IMR-90 (cell line): ENCODE measurements around the gene FBXW12. TPM values are rescaled to one million over a fixed set of nuclear protein-coding genes. Genes with fewer than 3 reads are reported as not detected.

Experiments
- ATAC-seq: fragments of 200-7000 bp; cut with Tn5 transposase; 2 replicates; pipeline ENCODE4 v1.9.1; 2020; ENCODE audit warnings: low read depth, mild to moderate bottlenecking, moderate library complexity
- BruUV-seq: library from RNA; stranded (reverse); fragments of 400-500 nt; replicated peaks from 2 replicates; lab custom pipeline; 2021; lab: Mats Ljungman, UMichigan
- CTCF ChIA-PET: fragments of 300-600 bp; formaldehyde crosslinking; extraction: SDS; loops from one replicate; lab custom pipeline; 2021; ENCODE audit warnings: antibody characterized with exemption; lab: Yijun Ruan, JAX
- POLR2A ChIA-PET: fragments of 300-600 bp; sonication (Branson Sonifier 250); formaldehyde crosslinking; loops from one replicate; lab custom pipeline; 2022; ENCODE audit warnings: antibody characterized with exemption; ENCODE audit not compliant: unreplicated experiment; lab: Charles Lee
- DNase-seq: peaks from one replicate; pipeline ENCODE4 v3.0.0; 2013
- H2AFZ ChIP-seq: replicated peaks from 2 replicates; pipeline ENCODE3; 2013; ENCODE audit warnings: low read length, mild to moderate bottlenecking; ENCODE audit not compliant: poor library complexity
- H2AK5ac ChIP-seq: 2 replicates; pipeline ENCODE4 v1.6.1; 2013; ENCODE audit warnings: low read depth, low read length, inconsistent platforms
- H2AK9ac ChIP-seq: replicated peaks from 2 replicates; pipeline ENCODE3; 2013; ENCODE audit warnings: mild to moderate bottlenecking, low read depth, low read length, moderate library complexity; ENCODE audit not compliant: poor library complexity
- H2BK120ac ChIP-seq: 2 replicates; pipeline ENCODE4 v1.6.1; 2013; ENCODE audit warnings: low read depth, low read length, inconsistent platforms
- H2BK15ac ChIP-seq: 3 replicates; pipeline ENCODE4 v1.6.1; 2013; ENCODE audit warnings: low read depth, low read length, inconsistent platforms
- H2BK20ac ChIP-seq: 2 replicates; pipeline ENCODE4 v1.6.1; 2013; ENCODE audit warnings: low read depth, mild to moderate bottlenecking, inconsistent platforms, low read length, moderate library complexity
- H2BK5ac ChIP-seq: 2 replicates; pipeline ENCODE4 v1.6.1; 2013; ENCODE audit warnings: mild to moderate bottlenecking, low read depth, low read length, inconsistent platforms; ENCODE audit not compliant: poor library complexity, severe bottlenecking
- H3K14ac ChIP-seq: replicated peaks from 2 replicates; pipeline ENCODE4 v1.6.1; 2013; ENCODE audit warnings: low read depth, low read length, inconsistent platforms
- H3K18ac ChIP-seq: 2 replicates; pipeline ENCODE4 v1.6.1; 2013; ENCODE audit warnings: low read depth, low read length, control low read depth
- H3K23ac ChIP-seq: 2 replicates; pipeline ENCODE4 v1.6.1; 2013; ENCODE audit warnings: low read depth, low read length, inconsistent platforms
- H3K27ac ChIP-seq: 2 replicates; pipeline ENCODE4 v1.5.1; 2013; ENCODE audit warnings: mild to moderate bottlenecking, control low read depth, low read length; ENCODE audit not compliant: insufficient read depth
- H3K27me3 ChIP-seq: 2 replicates; pipeline ENCODE4 v1.6.1; 2013; ENCODE audit warnings: low read length; ENCODE audit not compliant: control insufficient read depth, insufficient read depth
- H3K36me3 ChIP-seq: 2 replicates; pipeline ENCODE4 v1.6.1; 2013; ENCODE audit warnings: low read length, mixed read lengths; ENCODE audit not compliant: control insufficient read depth, insufficient read depth
- H3K4ac ChIP-seq: 2 replicates; pipeline ENCODE4 v1.6.1; 2013; ENCODE audit warnings: low read depth, low read length, inconsistent platforms
- H3K4me1 ChIP-seq: 2 replicates; pipeline ENCODE4 v1.6.1; 2013; ENCODE audit warnings: low read length, mixed read lengths; ENCODE audit not compliant: control insufficient read depth, insufficient read depth
- H3K4me2 ChIP-seq: 2 replicates; pipeline ENCODE4 v1.6.1; 2013; ENCODE audit warnings: low read depth, mild to moderate bottlenecking, control low read depth, low read length, moderate library complexity
- H3K4me3 ChIP-seq: 2 replicates; pipeline ENCODE4 v1.5.1; 2013; ENCODE audit warnings: low read depth, mild to moderate bottlenecking, control low read depth, low read length, moderate library complexity; ENCODE audit not compliant: insufficient read depth
- H3K56ac ChIP-seq: 2 replicates; pipeline ENCODE4 v1.6.1; 2013; ENCODE audit warnings: low read length, inconsistent platforms; ENCODE audit not compliant: insufficient read depth; ENCODE audit errors: extremely low read depth
- H3K79me1 ChIP-seq, 2 experiments: 2 replicates each; pipeline ENCODE4 v1.6.1; 2013; ENCODE audit warnings: low read length in 2 of 2, inconsistent platforms in 1 of 2, low read depth in 1 of 2
- H3K9ac ChIP-seq: 2 replicates; pipeline ENCODE4 v1.6.1; 2013; ENCODE audit warnings: low read depth, low read length, control low read depth
- H3K9me1 ChIP-seq: 2 replicates; pipeline ENCODE4 v1.6.1; 2013; ENCODE audit warnings: low read length, inconsistent platforms; ENCODE audit not compliant: insufficient read depth
- H3K9me3 ChIP-seq: 2 replicates; pipeline ENCODE4 v1.6.1; 2013; ENCODE audit warnings: low read length; ENCODE audit not compliant: control insufficient read depth, insufficient read depth
- H4K20me1 ChIP-seq: 2 replicates; pipeline ENCODE4 v1.6.1; 2013; ENCODE audit warnings: low read length, inconsistent platforms; ENCODE audit not compliant: insufficient read depth
- H4K5ac ChIP-seq: 2 replicates; pipeline ENCODE4 v1.6.1; 2013; ENCODE audit warnings: mild to moderate bottlenecking, low read depth, low read length, control low read depth
- H4K8ac ChIP-seq, 2 experiments: 2 replicates each; pipeline ENCODE4 v1.6.1; 2013; ENCODE audit warnings: low read depth in 2 of 2, low read length in 2 of 2, control low read depth in 1 of 2, inconsistent platforms in 1 of 2
- H4K91ac ChIP-seq: 2 replicates; pipeline ENCODE4 v1.6.1; 2013; ENCODE audit warnings: low read depth, low read length, inconsistent platforms; ENCODE audit not compliant: insufficient read depth
- BHLHE40 ChIP-seq: fragments of 150-350 bp; IDR thresholded peaks from 2 replicates; pipeline ENCODE4 v1.6.1; 2016; ENCODE audit warnings: mild to moderate bottlenecking, low read depth, low read length
- CEBPB ChIP-seq: IDR thresholded peaks from 2 replicates; pipeline ENCODE4 v1.6.1; 2012; ENCODE audit warnings: low read depth, low read length, improper control_type of control experiment
- CHD1 ChIP-seq: IDR thresholded peaks from 2 replicates; pipeline ENCODE4 v1.6.1; 2012; ENCODE audit warnings: low read depth, low read length, improper control_type of control experiment
- FOS ChIP-seq: fragments of 150-350 bp; IDR thresholded peaks from 2 replicates; pipeline ENCODE4 v1.6.1; 2016; ENCODE audit warnings: low read depth, low read length
- MAFK ChIP-seq: IDR thresholded peaks from 2 replicates; pipeline ENCODE4 v1.6.1; 2012; ENCODE audit warnings: low read depth, low read length, improper control_type of control experiment
- MAZ ChIP-seq: IDR thresholded peaks from 2 replicates; pipeline ENCODE4 v1.6.1; 2012; ENCODE audit warnings: low read depth, mild to moderate bottlenecking, low read length, improper control_type of control experiment, moderate library complexity, borderline replicate concordance
- MXI1 ChIP-seq: IDR thresholded peaks from 2 replicates; pipeline ENCODE4 v1.6.1; 2012; ENCODE audit warnings: low read depth, mild to moderate bottlenecking, low read length, moderate library complexity, borderline replicate concordance
- NFE2L2 ChIP-seq: fragments of 150-350 bp; IDR thresholded peaks from 2 replicates; pipeline ENCODE4 v1.6.1; 2016; ENCODE audit warnings: low read depth, mild to moderate bottlenecking, low read length
- RAD21 ChIP-seq: IDR thresholded peaks from 2 replicates; pipeline ENCODE4 v1.6.1; 2012; ENCODE audit warnings: low read length, improper control_type of control experiment
- RCOR1 ChIP-seq: IDR thresholded peaks from 2 replicates; pipeline ENCODE4 v1.6.1; 2012; ENCODE audit warnings: mild to moderate bottlenecking, low read length, improper control_type of control experiment; ENCODE audit not compliant: insufficient replicate concordance
- RFX5 ChIP-seq: IDR thresholded peaks from 2 replicates; pipeline ENCODE4 v1.8.0; 2012; ENCODE audit warnings: low read depth, mild to moderate bottlenecking, low read length, moderate library complexity
- SMC3 ChIP-seq: fragments of 150-350 bp; IDR thresholded peaks from 2 replicates; pipeline ENCODE4 v1.6.1; 2016; ENCODE audit warnings: low read depth, mild to moderate bottlenecking, antibody characterized with exemption, low read length, moderate library complexity
- USF2 ChIP-seq: fragments of 150-350 bp; IDR thresholded peaks from 2 replicates; pipeline ENCODE4 v1.6.1; 2017; ENCODE audit warnings: mild to moderate bottlenecking, antibody characterized with exemption, low read length, low read depth
- WGBS, 2 experiments: methylation state at CpG; one replicate each; pipeline versions ENCODE4 v1.1.5 to v1.1.7; 2013; ENCODE audit warnings: missing lambda C conversion rate in 2 of 2; ENCODE audit not compliant: insufficient read length in 1 of 2; ENCODE audit errors: extremely low coverage in 2 of 2; 5-methylcytosine and 5-hydroxymethylcytosine counted together
- dilution Hi-C: fragments of 300-500 bp; cut with HindIII; formaldehyde crosslinking; loops from one replicate; pipeline ENCODE4 v1.14.3; 2018; ENCODE audit warnings: low sequenced_read_pairs; ENCODE audit not compliant: unreplicated experiment
- in situ Hi-C: fragments of 300-500 bp; cut with MboI; formaldehyde crosslinking; loops from 3 replicates; pipeline ENCODE4 v1.14.3; 2019; ENCODE audit warnings: low sequenced_read_pairs, inconsistent platforms, mixed read lengths
- intact Hi-C: fragments of 100-400 bp; cut with micrococcal nuclease; formaldehyde crosslinking; loops from 2 replicates; pipeline ENCODE4 v1.10.0; 2022
- polyA plus RNA-seq, 3 experiments: library from polyadenylated mRNA; depleted of rRNA; stranded (reverse); fragments of >200 nt; gene quantifications; 2 replicates each; pipeline ENCODE4 v1.2.3, GENCODE V29; 2012; ENCODE audit warnings: low replicate concordance in 1 of 3
- total RNA-seq: library from RNA; depleted of rRNA; stranded (reverse); fragments of >200 nt; gene quantifications from 2 replicates; pipeline ENCODE4 v1.2.3, GENCODE V29; 2012
- TF ChIP-seq, protein P1 (sequence below): fragments of 150-350 bp; IDR thresholded peaks from 2 replicates; pipeline ENCODE4 v1.6.1; 2016; ENCODE audit warnings: low read depth, mild to moderate bottlenecking, low read length, moderate library complexity, borderline replicate concordance
- TF ChIP-seq, protein P2 (sequence below): conservative IDR thresholded peaks from 2 replicates; pipeline ENCODE4 v1.5.1; 2012; ENCODE audit warnings: mild to moderate bottlenecking, low read depth, low read length, improper control_type of control experiment

FBXW12 gene
- total and polyA plus RNA-seq, 2 of the 4 experiments (the other 2 are of a cell fraction): not detected

- in situ Hi-C loops: no loop called here
- H2BK15ac ChIP-seq: no peak overlapping the region
Measured at GRCh38 chr3:48388966-48389365, 16.9 kb downstream of the FBXW12 start.

More at GRCh38 chr3:48388966-48389365, 16.9 kb downstream of the FBXW12 start:
- Histone ChIP-seq H2BK20ac (no peak overlapping the region), H3K79me1 (no peaks in the 10 kb centered on the region), H3K14ac (no peak overlapping the region), H4K20me1 (no peaks in the 10 kb centered on the region), H3K27me3 (peaks cover 9% of the 10 kb centered on the region; the same call in 1 of the 2 replicates), H3K9ac (no peak overlapping the region), H3K36me3 (no peaks in the 10 kb centered on the region), H3K27ac (no peak overlapping the region), H3K4ac (no peak overlapping the region), H4K8ac (no peak overlapping the region), H2BK120ac (no peak overlapping the region), H3K56ac (no peak overlapping the region), H2AK5ac (no peak overlapping the region), H3K4me3 (no peak overlapping the region), H3K9me3 (no peaks in the 10 kb centered on the region; the same call in 1 of the 2 replicates), H3K4me2 (no peak overlapping the region), H4K91ac (no peak overlapping the region), H3K9me1 (no peaks in the 10 kb centered on the region), H2BK5ac (no peak overlapping the region), H3K18ac (no peak overlapping the region), H3K23ac (no peak overlapping the region), H2AFZ (no peak overlapping the region), H4K5ac (no peak overlapping the region), H2AK9ac (no peak overlapping the region), H3K4me1 (no peaks in the 10 kb centered on the region)
- ATAC-seq (no peak), DNase-seq (no peak)
- BruUV-seq: no TSS peak
- ChIA-PET CTCF (no interaction called here), POLR2A (interaction anchor here (0.9 kb wide), 1 partner anchor 83 kb away, joined by 4 read pairs; no protein-coding TSS in a partner anchor)
- no CpG with 5 or more reads among the region's 2 CpGs for WGBS, 2 experiments
- TF ChIP-seq RAD21: no peak
- TF ChIP-seq, protein P1, sequence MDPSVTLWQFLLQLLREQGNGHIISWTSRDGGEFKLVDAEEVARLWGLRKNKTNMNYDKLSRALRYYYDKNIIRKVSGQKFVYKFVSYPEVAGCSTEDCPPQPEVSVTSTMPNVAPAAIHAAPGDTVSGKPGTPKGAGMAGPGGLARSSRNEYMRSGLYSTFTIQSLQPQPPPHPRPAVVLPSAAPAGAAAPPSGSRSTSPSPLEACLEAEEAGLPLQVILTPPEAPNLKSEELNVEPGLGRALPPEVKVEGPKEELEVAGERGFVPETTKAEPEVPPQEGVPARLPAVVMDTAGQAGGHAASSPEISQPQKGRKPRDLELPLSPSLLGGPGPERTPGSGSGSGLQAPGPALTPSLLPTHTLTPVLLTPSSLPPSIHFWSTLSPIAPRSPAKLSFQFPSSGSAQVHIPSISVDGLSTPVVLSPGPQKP: no peak
- no peak for TF ChIP-seq SMC3
- TF ChIP-seq CHD1: no peak
- no peak for TF ChIP-seq MXI1
- no peak for TF ChIP-seq MAFK
- TF ChIP-seq, protein P2, sequence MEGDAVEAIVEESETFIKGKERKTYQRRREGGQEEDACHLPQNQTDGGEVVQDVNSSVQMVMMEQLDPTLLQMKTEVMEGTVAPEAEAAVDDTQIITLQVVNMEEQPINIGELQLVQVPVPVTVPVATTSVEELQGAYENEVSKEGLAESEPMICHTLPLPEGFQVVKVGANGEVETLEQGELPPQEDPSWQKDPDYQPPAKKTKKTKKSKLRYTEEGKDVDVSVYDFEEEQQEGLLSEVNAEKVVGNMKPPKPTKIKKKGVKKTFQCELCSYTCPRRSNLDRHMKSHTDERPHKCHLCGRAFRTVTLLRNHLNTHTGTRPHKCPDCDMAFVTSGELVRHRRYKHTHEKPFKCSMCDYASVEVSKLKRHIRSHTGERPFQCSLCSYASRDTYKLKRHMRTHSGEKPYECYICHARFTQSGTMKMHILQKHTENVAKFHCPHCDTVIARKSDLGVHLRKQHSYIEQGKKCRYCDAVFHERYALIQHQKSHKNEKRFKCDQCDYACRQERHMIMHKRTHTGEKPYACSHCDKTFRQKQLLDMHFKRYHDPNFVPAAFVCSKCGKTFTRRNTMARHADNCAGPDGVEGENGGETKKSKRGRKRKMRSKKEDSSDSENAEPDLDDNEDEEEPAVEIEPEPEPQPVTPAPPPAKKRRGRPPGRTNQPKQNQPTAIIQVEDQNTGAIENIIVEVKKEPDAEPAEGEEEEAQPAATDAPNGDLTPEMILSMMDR: no peak
- TF ChIP-seq NFE2L2: no peak
- TF ChIP-seq FOS: no peak
- no peak for TF ChIP-seq RFX5
- TF ChIP-seq USF2: no peak
- no peak for TF ChIP-seq BHLHE40
- TF ChIP-seq RCOR1: no peak
- TF ChIP-seq MAZ: no peak
- no peak for TF ChIP-seq CEBPB
- intact Hi-C loops: loop anchor here (5.0 kb wide), 2 partner anchors 37 to 67 kb away; no protein-coding TSS in a partner anchor
- dilution Hi-C loops: no loop called here
